Panc1 (cell line): Measurements from ENCODE around the gene KLF9.

Experiments
- CTCF ChIP-seq: fragments of 450-650 bp; IDR thresholded peaks from 2 replicates; pipeline ENCODE4 v1.5.1; 2017; ENCODE audit warnings: mild to moderate bottlenecking
- SIN3A ChIP-seq: IDR thresholded peaks from 2 replicates; pipeline ENCODE4 v1.6.1; 2012; ENCODE audit warnings: low read depth, mild to moderate bottlenecking, low read length, moderate library complexity, borderline replicate concordance; ENCODE audit not compliant: insufficient read depth
- TF ChIP-seq, protein P1 (sequence below), 2 experiments: IDR thresholded peaks; 2 replicates each; pipeline ENCODE4 v1.6.1; 2011 to 2012; ENCODE audit warnings: low read depth in 2 of 2, control low read depth in 1 of 2, low read length in 1 of 2, mild to moderate bottlenecking in 1 of 2, moderate library complexity in 1 of 2; ENCODE audit not compliant: insufficient read depth in 1 of 2

GRCh38 chr9:70390933-70391341 is 23.5 kb downstream of the KLF9 start:
- TF ChIP-seq CTCF (no peak), SIN3A (no peak)
- TF ChIP-seq, protein P1, sequence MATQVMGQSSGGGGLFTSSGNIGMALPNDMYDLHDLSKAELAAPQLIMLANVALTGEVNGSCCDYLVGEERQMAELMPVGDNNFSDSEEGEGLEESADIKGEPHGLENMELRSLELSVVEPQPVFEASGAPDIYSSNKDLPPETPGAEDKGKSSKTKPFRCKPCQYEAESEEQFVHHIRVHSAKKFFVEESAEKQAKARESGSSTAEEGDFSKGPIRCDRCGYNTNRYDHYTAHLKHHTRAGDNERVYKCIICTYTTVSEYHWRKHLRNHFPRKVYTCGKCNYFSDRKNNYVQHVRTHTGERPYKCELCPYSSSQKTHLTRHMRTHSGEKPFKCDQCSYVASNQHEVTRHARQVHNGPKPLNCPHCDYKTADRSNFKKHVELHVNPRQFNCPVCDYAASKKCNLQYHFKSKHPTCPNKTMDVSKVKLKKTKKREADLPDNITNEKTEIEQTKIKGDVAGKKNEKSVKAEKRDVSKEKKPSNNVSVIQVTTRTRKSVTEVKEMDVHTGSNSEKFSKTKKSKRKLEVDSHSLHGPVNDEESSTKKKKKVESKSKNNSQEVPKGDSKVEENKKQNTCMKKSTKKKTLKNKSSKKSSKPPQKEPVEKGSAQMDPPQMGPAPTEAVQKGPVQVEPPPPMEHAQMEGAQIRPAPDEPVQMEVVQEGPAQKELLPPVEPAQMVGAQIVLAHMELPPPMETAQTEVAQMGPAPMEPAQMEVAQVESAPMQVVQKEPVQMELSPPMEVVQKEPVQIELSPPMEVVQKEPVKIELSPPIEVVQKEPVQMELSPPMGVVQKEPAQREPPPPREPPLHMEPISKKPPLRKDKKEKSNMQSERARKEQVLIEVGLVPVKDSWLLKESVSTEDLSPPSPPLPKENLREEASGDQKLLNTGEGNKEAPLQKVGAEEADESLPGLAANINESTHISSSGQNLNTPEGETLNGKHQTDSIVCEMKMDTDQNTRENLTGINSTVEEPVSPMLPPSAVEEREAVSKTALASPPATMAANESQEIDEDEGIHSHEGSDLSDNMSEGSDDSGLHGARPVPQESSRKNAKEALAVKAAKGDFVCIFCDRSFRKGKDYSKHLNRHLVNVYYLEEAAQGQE (IDR thresholded peaks at IDR 0.05; ENCODE audit: insufficient read depth in 1 of 2, low read depth in 2 of 2, low read length in 1 of 2): no peak
